Loucy (cell line): ENCODE results near the gene DZIP1L.

ENCODE experiments used
- H2AFZ ChIP-seq: fragments of 200-600 bp; sonication (generic); 2 replicates; pipeline ENCODE4 v1.6.0; 2016; ENCODE audit warnings: antibody characterized with exemption, mild to moderate bottlenecking, low read length, moderate library complexity
- H3F3A ChIP-seq: fragments of 200-600 bp; 2 replicates; pipeline ENCODE4 v1.6.0; 2016; ENCODE audit warnings: antibody characterized with exemption, low read depth, mild to moderate bottlenecking
- H3K27me3 ChIP-seq: fragments of 200-600 bp; sonication (generic); 2 replicates; pipeline ENCODE4 v1.6.1; 2014; ENCODE audit warnings: low read length, mild to moderate bottlenecking; ENCODE audit not compliant: insufficient read depth, poor library complexity, severe bottlenecking
- H3K36me3 ChIP-seq: fragments of 200-600 bp; sonication (generic); 2 replicates; pipeline ENCODE4 v1.6.1; 2016; ENCODE audit warnings: low read length; ENCODE audit not compliant: insufficient read depth
- H3K4me1 ChIP-seq: fragments of 200-600 bp; sonication (generic); 2 replicates; pipeline ENCODE4 v1.5.1; 2014; ENCODE audit warnings: low read length, mild to moderate bottlenecking; ENCODE audit not compliant: insufficient read depth, poor library complexity, severe bottlenecking
- H3K4me2 ChIP-seq: fragments of 200-600 bp; sonication (generic); 2 replicates; pipeline ENCODE4 v1.6.0; 2014; ENCODE audit warnings: antibody characterized with exemption, low read length, low read depth, mild to moderate bottlenecking; ENCODE audit not compliant: poor library complexity, severe bottlenecking
- H3K4me3 ChIP-seq: fragments of 200-600 bp; sonication (generic); 2 replicates; pipeline ENCODE4 v1.5.1; 2014; ENCODE audit warnings: low read length, mild to moderate bottlenecking, mixed read lengths; ENCODE audit not compliant: poor library complexity, severe bottlenecking
- H3K79me2 ChIP-seq: fragments of 200-600 bp; sonication (generic); 2 replicates; pipeline ENCODE4 v1.6.1; 2014; ENCODE audit warnings: low read length; ENCODE audit not compliant: insufficient read depth
- H3K9ac ChIP-seq: fragments of 200-600 bp; sonication (generic); 2 replicates; pipeline ENCODE4 v1.6.0; 2014; ENCODE audit warnings: mild to moderate bottlenecking, low read depth, low read length, moderate library complexity; ENCODE audit not compliant: poor library complexity, severe bottlenecking
- H3K9me2 ChIP-seq: fragments of 200-600 bp; sonication (generic); replicated peaks from 2 replicates; pipeline ENCODE4 v1.6.1; 2016; ENCODE audit warnings: low read depth, low read length, mixed read lengths
- H3K9me3 ChIP-seq: fragments of 200-600 bp; sonication (generic); 2 replicates; pipeline ENCODE4 v1.6.1; 2014; ENCODE audit warnings: mild to moderate bottlenecking, antibody characterized with exemption, low read length, low read depth; ENCODE audit not compliant: insufficient read depth
- H4K20me1 ChIP-seq: fragments of 200-600 bp; sonication (generic); 2 replicates; pipeline ENCODE4 v1.6.0; 2014; ENCODE audit warnings: antibody characterized with exemption, low read length, mild to moderate bottlenecking; ENCODE audit not compliant: insufficient read depth, poor library complexity, severe bottlenecking
- EZH2phosphoT487 ChIP-seq: fragments of 200-600 bp; IDR thresholded peaks from 2 replicates; pipeline ENCODE4 v1.6.1; 2018; ENCODE audit warnings: antibody characterized with exemption, mild to moderate bottlenecking, moderate library complexity, borderline replicate concordance
- TF ChIP-seq, protein P1 (sequence below): fragments of 200-600 bp; sonication (generic); conservative IDR thresholded peaks from 2 replicates; pipeline ENCODE4 v1.5.1; 2014; ENCODE audit warnings: mild to moderate bottlenecking, antibody characterized with exemption, low read length

Gene DZIP1L

GRCh38 chr3:138066972-138067371 is 48.4 kb downstream of the DZIP1L start:
- H3K9ac ChIP-seq, result no peak overlapping the region
- no peak overlapping the region for H3K4me2 ChIP-seq
- H4K20me1 ChIP-seq, result no peaks in the 10 kb centered on the region
- no peaks in the 10 kb centered on the region for H3K79me2 ChIP-seq
- no peaks in the 10 kb centered on the region for H3K9me2 ChIP-seq
- TF ChIP-seq, protein P1, sequence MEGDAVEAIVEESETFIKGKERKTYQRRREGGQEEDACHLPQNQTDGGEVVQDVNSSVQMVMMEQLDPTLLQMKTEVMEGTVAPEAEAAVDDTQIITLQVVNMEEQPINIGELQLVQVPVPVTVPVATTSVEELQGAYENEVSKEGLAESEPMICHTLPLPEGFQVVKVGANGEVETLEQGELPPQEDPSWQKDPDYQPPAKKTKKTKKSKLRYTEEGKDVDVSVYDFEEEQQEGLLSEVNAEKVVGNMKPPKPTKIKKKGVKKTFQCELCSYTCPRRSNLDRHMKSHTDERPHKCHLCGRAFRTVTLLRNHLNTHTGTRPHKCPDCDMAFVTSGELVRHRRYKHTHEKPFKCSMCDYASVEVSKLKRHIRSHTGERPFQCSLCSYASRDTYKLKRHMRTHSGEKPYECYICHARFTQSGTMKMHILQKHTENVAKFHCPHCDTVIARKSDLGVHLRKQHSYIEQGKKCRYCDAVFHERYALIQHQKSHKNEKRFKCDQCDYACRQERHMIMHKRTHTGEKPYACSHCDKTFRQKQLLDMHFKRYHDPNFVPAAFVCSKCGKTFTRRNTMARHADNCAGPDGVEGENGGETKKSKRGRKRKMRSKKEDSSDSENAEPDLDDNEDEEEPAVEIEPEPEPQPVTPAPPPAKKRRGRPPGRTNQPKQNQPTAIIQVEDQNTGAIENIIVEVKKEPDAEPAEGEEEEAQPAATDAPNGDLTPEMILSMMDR, result no peak
- TF ChIP-seq EZH2phosphoT487, result no peak
- no peak overlapping the region for H2AFZ ChIP-seq
- H3F3A ChIP-seq, result no peaks in the 10 kb centered on the region
- H3K9me3 ChIP-seq, result no peaks in the 10 kb centered on the region
- no peak overlapping the region for H3K4me3 ChIP-seq
- H3K27me3 ChIP-seq, result no peaks in the 10 kb centered on the region
- no peaks in the 10 kb centered on the region for H3K4me1 ChIP-seq
- H3K36me3 ChIP-seq, result peaks cover 21% of the 10 kb centered on the region; the same call in 1 of the 2 replicates

- Histone ChIP-seq H3F3A (no peaks in the 10 kb centered on the region), H3K36me3 (peaks cover 21% of the 10 kb centered on the region; the same call in 1 of the 2 replicates), H4K20me1 (no peaks in the 10 kb centered on the region), H3K4me2 (no peak overlapping the region), H3K4me1 (no peaks in the 10 kb centered on the region), H3K27me3 (no peaks in the 10 kb centered on the region), H3K4me3 (no peak overlapping the region), H3K9ac (no peak overlapping the region), H3K9me2 (no peaks in the 10 kb centered on the region), H3K79me2 (no peaks in the 10 kb centered on the region), H3K9me3 (no peaks in the 10 kb centered on the region), H2AFZ (no peak overlapping the region)
- no peak for TF ChIP-seq EZH2phosphoT487
- TF ChIP-seq, protein P1, result no peak
Observed at GRCh38 chr3:138066383-138066782, 49.0 kb downstream of the DZIP1L start.

DNA sequence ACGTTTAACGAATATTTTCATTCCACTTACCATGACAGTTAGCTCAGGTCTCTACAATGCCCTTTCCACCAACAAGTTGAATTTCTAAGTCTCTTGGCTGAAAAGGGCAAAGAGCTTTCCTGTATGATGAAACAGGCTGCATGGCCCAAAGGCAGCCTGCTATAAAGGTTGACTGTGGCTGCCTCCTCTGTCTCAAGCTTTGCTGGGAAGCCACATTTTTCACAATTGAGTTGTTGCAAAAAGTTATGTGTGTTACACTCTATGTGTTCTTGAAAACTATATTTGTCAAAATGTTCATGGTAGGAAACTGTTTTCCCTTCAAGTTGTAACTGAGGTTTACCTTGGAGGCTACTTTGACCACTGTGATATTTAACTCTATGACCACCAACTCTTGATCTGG is 49.5 kb downstream of the DZIP1L start:
- H3K4me3 ChIP-seq, result no peak overlapping the region
- no peaks in the 10 kb centered on the region for H3K79me2 ChIP-seq
- H4K20me1 ChIP-seq, result no peaks in the 10 kb centered on the region
- H3K9ac ChIP-seq, result no peak overlapping the region
- TF ChIP-seq, protein P1, result no peak
- no peak for TF ChIP-seq EZH2phosphoT487
- H3K36me3 ChIP-seq, result peaks cover 21% of the 10 kb centered on the region; the same call in 1 of the 2 replicates
- no peaks in the 10 kb centered on the region for H3K9me3 ChIP-seq
- H3F3A ChIP-seq, result no peaks in the 10 kb centered on the region
- H3K27me3 ChIP-seq, result no peaks in the 10 kb centered on the region
- no peak overlapping the region for H2AFZ ChIP-seq
- no peaks in the 10 kb centered on the region for H3K9me2 ChIP-seq
- peaks cover 3% of the 10 kb centered on the region for H3K4me1 ChIP-seq
- H3K4me2 ChIP-seq, result no peak overlapping the region
